Body of pancreas (tissue), 4 donors: ENCODE data around the gene TBX4.

ENCODE experiments used
- CTCF ChIP-seq, 7 experiments: fragments of 450-650 bp in 4 of 7; fragments of 200-600 bp in 3 of 7; sonication (generic) in 3 of 7; IDR thresholded peaks; one replicate each; pipeline ENCODE4 v1.5.1; 2016 to 2019; ENCODE audit warnings: antibody characterized with exemption in 7 of 7
- POLR2A ChIP-seq, 3 donors: fragments of 450-650 bp; IDR thresholded peaks; one replicate each; pipeline ENCODE4 v1.6.1; 2016; ENCODE audit warnings: antibody characterized with exemption in 3 of 3, mild to moderate bottlenecking in 2 of 3

- TF ChIP-seq CTCF (IDR thresholded peaks at IDR 0.05) (no peak), POLR2A (IDR thresholded peaks at IDR 0.05) (no peak)
These were observed 47.6 kb upstream of the TBX4 start for GRCh38 chr17:61404663-61404912.
